PC-3 (cell line): ENCODE measurements around the gene ARL11. TPM values are rescaled to one million over a fixed set of nuclear protein-coding genes. Genes with fewer than 3 reads are reported as not detected.

Source experiments
- ATAC-seq: fragments of 200-7000 bp; cut with Tn5 transposase; 2 replicates; pipeline ENCODE4 v1.9.1; 2020; ENCODE audit warnings: mild to moderate bottlenecking, moderate library complexity
- BruUV-seq: library from RNA; stranded (reverse); fragments of 400-500 nt; replicated peaks from 2 replicates; lab custom pipeline; 2021; lab: Mats Ljungman, UMichigan
- CTCF ChIA-PET: fragments of 300-600 bp; sonication (Branson Sonifier 250); formaldehyde crosslinking; loops from one replicate; lab custom pipeline; 2022; ENCODE audit warnings: antibody characterized with exemption; lab: Charles Lee
- POLR2A ChIA-PET: fragments of 300-600 bp; sonication (Branson Sonifier 250); formaldehyde crosslinking; loops from one replicate; lab custom pipeline; 2022; ENCODE audit warnings: antibody characterized with exemption; ENCODE audit not compliant: unreplicated experiment; lab: Charles Lee
- DNase-seq: peaks from one replicate; pipeline ENCODE4 v3.0.0-alpha.2; 2015
- H2AFZ ChIP-seq: fragments of 300-600 bp; sonication (generic); 2 replicates; pipeline ENCODE4 v1.6.0; 2016; ENCODE audit warnings: antibody characterized with exemption, low read length
- H3F3A ChIP-seq: fragments of 300-600 bp; sonication (generic); one replicate; pipeline ENCODE4 v1.6.0; 2017; ENCODE audit warnings: antibody characterized with exemption, low read length, control low read depth, mild to moderate bottlenecking; ENCODE audit not compliant: unreplicated experiment
- H3K27ac ChIP-seq: fragments of 300-600 bp; sonication (generic); 2 replicates; pipeline ENCODE4 v1.5.1; 2016; ENCODE audit warnings: mild to moderate bottlenecking, low read length
- H3K27me3 ChIP-seq: fragments of 300-600 bp; sonication (generic); 2 replicates; pipeline ENCODE4 v1.6.1; 2016; ENCODE audit warnings: low read length, mixed read lengths
- H3K36me3 ChIP-seq: fragments of 300-600 bp; sonication (generic); 2 replicates; pipeline ENCODE4 v1.6.1; 2016; ENCODE audit warnings: low read depth, mixed run types, low read length, mixed read lengths
- H3K4me1 ChIP-seq: fragments of 300-600 bp; sonication (generic); 2 replicates; pipeline ENCODE4 v1.5.1; 2016; ENCODE audit warnings: low read length; ENCODE audit not compliant: insufficient read depth
- H3K4me2 ChIP-seq: fragments of 300-600 bp; sonication (generic); 2 replicates; pipeline ENCODE4 v1.6.0; 2016; ENCODE audit warnings: low read length
- H3K4me3 ChIP-seq: fragments of 300-600 bp; sonication (generic); 2 replicates; pipeline ENCODE4 v1.5.1; 2016; ENCODE audit warnings: mild to moderate bottlenecking, low read length, mixed read lengths
- H3K79me2 ChIP-seq: fragments of 300-600 bp; sonication (generic); 2 replicates; pipeline ENCODE4 v1.6.1; 2017; ENCODE audit warnings: low read length, mixed read lengths
- H3K9ac ChIP-seq: fragments of 300-600 bp; sonication (generic); 2 replicates; pipeline ENCODE4 v1.6.0; 2016; ENCODE audit warnings: mild to moderate bottlenecking, low read length
- H3K9me2 ChIP-seq: fragments of 300-600 bp; sonication (generic); replicated peaks from 2 replicates; pipeline ENCODE4 v1.6.1; 2016; ENCODE audit warnings: mixed run types, low read length, mixed read lengths
- H3K9me3 ChIP-seq: fragments of 300-600 bp; sonication (generic); 2 replicates; pipeline ENCODE4 v1.6.1; 2016; ENCODE audit warnings: low read length, mixed read lengths
- H4K20me1 ChIP-seq: fragments of 300-600 bp; sonication (generic); 2 replicates; pipeline ENCODE4 v1.6.1; 2016; ENCODE audit warnings: low read length, mixed read lengths
- CTCF ChIP-seq: fragments of 300-600 bp; sonication (generic); conservative IDR thresholded peaks from 2 replicates; pipeline ENCODE4 v1.5.1; 2017; ENCODE audit warnings: antibody characterized with exemption, low read depth, mild to moderate bottlenecking, low read length
- EZH2 ChIP-seq: fragments of 300-600 bp; sonication (generic); IDR thresholded peaks from one replicate; pipeline ENCODE4 v1.6.1; 2017; ENCODE audit warnings: antibody characterized with exemption, mild to moderate bottlenecking, low read length; ENCODE audit not compliant: unreplicated experiment
- EZH2phosphoT487 ChIP-seq: fragments of 300-600 bp; sonication (generic); IDR thresholded peaks from 2 replicates; pipeline ENCODE4 v1.6.1; 2018; ENCODE audit warnings: mild to moderate bottlenecking, antibody characterized with exemption, low read length, borderline replicate concordance
- intact Hi-C: fragments of 100-400 bp; cut with micrococcal nuclease; formaldehyde crosslinking; loops from 2 replicates; pipeline ENCODE4 v1.9.0; 2023
- total RNA-seq: library from RNA; depleted of rRNA; stranded (reverse); fragments of >200 nt; gene quantifications from 2 replicates; pipeline ENCODE4 v1.2.3, GENCODE V29; 2014

ARL11 gene
- total RNA-seq, 1 experiment from 2014 or later, result not detected

GRCh38 chr13:49615836-49616675, 12.3 kb upstream of the ARL11 start:
- H3K27ac ChIP-seq, result no peak overlapping the region
- TF ChIP-seq EZH2phosphoT487 (no peak), CTCF (no peak), EZH2 (no peak)
- no peaks in the 10 kb centered on the region for H3F3A ChIP-seq
- CTCF ChIA-PET, result no interaction called here
- no peak overlapping the region for H3K4me2 ChIP-seq
- no peaks in the 10 kb centered on the region for H3K9me3 ChIP-seq
- H3K36me3 ChIP-seq, result no peaks in the 10 kb centered on the region
- BruUV-seq, result no TSS peak
- no peak overlapping the region for H3K4me3 ChIP-seq
- H4K20me1 ChIP-seq, result no peaks in the 10 kb centered on the region
- no peaks in the 10 kb centered on the region for H3K79me2 ChIP-seq
- H3K4me1 ChIP-seq, result no peaks in the 10 kb centered on the region
- no peak for DNase-seq
- no peaks in the 10 kb centered on the region for H3K27me3 ChIP-seq
- no peak for ATAC-seq
- no peaks in the 10 kb centered on the region for H3K9me2 ChIP-seq
- no peak overlapping the region for H2AFZ ChIP-seq
- H3K9ac ChIP-seq, result no peak overlapping the region
- POLR2A ChIA-PET, result interaction anchor here (0.6 kb wide), 1 partner anchor 228 kb away, joined by 4 read pairs; no protein-coding TSS in a partner anchor
- intact Hi-C loops, result no loop called here

GRCh38 chr13:49616676-49617065, 11.6 kb upstream of the ARL11 start:
- Histone ChIP-seq H3K4me3 (no peak overlapping the region), H3K9ac (no peak overlapping the region), H3K36me3 (no peaks in the 10 kb centered on the region), H3K27me3 (no peaks in the 10 kb centered on the region), H3K9me2 (no peaks in the 10 kb centered on the region), H3K9me3 (no peaks in the 10 kb centered on the region), H3K79me2 (no peaks in the 10 kb centered on the region), H3F3A (no peaks in the 10 kb centered on the region), H2AFZ (no peak overlapping the region), H3K4me1 (no peaks in the 10 kb centered on the region), H4K20me1 (no peaks in the 10 kb centered on the region), H3K27ac (no peak overlapping the region), H3K4me2 (no peak overlapping the region)
- CTCF ChIA-PET, result no interaction called here
- ATAC-seq, result no peak
- no TSS peak for BruUV-seq
- POLR2A ChIA-PET, result interaction anchor here (0.6 kb wide), 1 partner anchor 229 kb away, joined by 4 read pairs; no protein-coding TSS in a partner anchor
- intact Hi-C loops, result no loop called here
- DNase-seq, result no peak
- TF ChIP-seq EZH2 (no peak), EZH2phosphoT487 (no peak), CTCF (no peak)

GRCh38 chr13:49620170-49620621, 8.1 kb upstream of the ARL11 start:
- BruUV-seq, result no TSS peak
- ATAC-seq, result no peak
- Histone ChIP-seq H3K36me3 (no peaks in the 10 kb centered on the region), H3K27ac (no peak overlapping the region), H2AFZ (no peak overlapping the region), H3K4me1 (no peaks in the 10 kb centered on the region), H3K79me2 (no peaks in the 10 kb centered on the region), H3K9ac (no peak overlapping the region), H4K20me1 (no peaks in the 10 kb centered on the region), H3K27me3 (no peaks in the 10 kb centered on the region), H3K9me2 (no peaks in the 10 kb centered on the region), H3K9me3 (no peaks in the 10 kb centered on the region), H3K4me3 (no peak overlapping the region), H3K4me2 (no peak overlapping the region), H3F3A (no peaks in the 10 kb centered on the region)
- ChIA-PET POLR2A (no interaction called here), CTCF (no interaction called here)
- intact Hi-C loops, result no loop called here
- TF ChIP-seq CTCF (no peak), EZH2phosphoT487 (no peak), EZH2 (no peak)
- DNase-seq, result no peak
